Sigmoid colon (tissue), 7 donors: Measurements from ENCODE around the gene TUBB1. TPM values are rescaled to one million over a fixed set of nuclear protein-coding genes. Genes with fewer than 3 reads are reported as not detected.

ENCODE experiments used
- DNase-seq: peaks from one replicate; pipeline ENCODE4 v3.0.0-alpha.2; 2019
- H3K27ac ChIP-seq, 4 donors: fragments of 200-600 bp; sonication (generic); one replicate each; pipeline ENCODE4 v1.5.1; 2016 to 2019; ENCODE audit warnings: mild to moderate bottlenecking in 1 of 4
- H3K27me3 ChIP-seq, 3 donors: fragments of 200-600 bp; sonication (generic); one replicate each; pipeline ENCODE4 v1.5.1; 2019; ENCODE audit warnings: mild to moderate bottlenecking in 1 of 3
- H3K36me3 ChIP-seq, 4 donors: fragments of 200-600 bp; sonication (generic); one replicate each; pipeline ENCODE4 v1.5.1; 2016 to 2019
- H3K4me1 ChIP-seq, 4 donors: fragments of 200-600 bp; sonication (generic); one replicate each; pipeline ENCODE4 v1.5.1; 2017 to 2019
- H3K4me3 ChIP-seq, 4 donors: fragments of 200-600 bp; sonication (generic); one replicate each; pipeline ENCODE4 v1.5.1; 2017 to 2019; ENCODE audit warnings: mild to moderate bottlenecking in 2 of 4, moderate library complexity in 1 of 4
- H3K9me3 ChIP-seq, 4 donors: fragments of 200-600 bp in 3 of 4; sonication (generic) in 3 of 4; one replicate each; pipeline versions ENCODE4 v1.5.1 to v1.6.1; 2013 to 2019
- CTCF ChIP-seq, 4 experiments: fragments of 450-650 bp in 3 of 4; fragments of 200-600 bp in 1 of 4; IDR thresholded peaks; one replicate each; pipeline ENCODE4 v1.5.1; 2016 to 2019; ENCODE audit warnings: antibody characterized with exemption in 4 of 4, mild to moderate bottlenecking in 3 of 4, moderate library complexity in 2 of 4
- EP300 ChIP-seq, 4 donors: sonication (generic); formaldehyde crosslinking; IDR thresholded peaks; one replicate each; pipeline ENCODE4 v1.6.1; 2017; ENCODE audit warnings: antibody characterized with exemption in 4 of 4
- POLR2A ChIP-seq, 2 donors: fragments of 450-650 bp; IDR thresholded peaks; one replicate each; pipeline ENCODE4 v1.6.1; 2016; ENCODE audit warnings: antibody characterized with exemption in 2 of 2, mild to moderate bottlenecking in 2 of 2, moderate library complexity in 2 of 2
- POLR2AphosphoS5 ChIP-seq, 4 donors: sonication (generic); formaldehyde crosslinking; IDR thresholded peaks; one replicate each; pipeline ENCODE4 v1.6.1; 2017; ENCODE audit warnings: antibody characterized with exemption in 4 of 4
- WGBS, 2 donors: extraction: QIAGEN DNeasy Blood & Tissue Kit; methylation state at CpG; one replicate each; pipeline ENCODE4 v1.1.7; 2013; 5-methylcytosine and 5-hydroxymethylcytosine counted together
- intact Hi-C: fragments of 100-400 bp; cut with DNase I; formaldehyde crosslinking; loops from one replicate; pipeline ENCODE4 v1.15.1; 2023
- polyA plus RNA-seq, 3 donors: library from polyadenylated mRNA; stranded (reverse); fragments of 200-250 nt; gene quantifications; one replicate each; pipeline ENCODE4 v1.2.3, GENCODE V29; 2013
- total RNA-seq, 4 donors: library from RNA; depleted of rRNA; stranded (reverse); fragments of >200 nt; gene quantifications; one replicate each; pipeline ENCODE4 v1.1.0, GENCODE V29; 2016
- donor health status: healthy with polysubstance abuse.
- donor health status: Bipolar disorder and iron deficiency.
- donor health status: healthy.

Gene TUBB1
- total and polyA plus RNA-seq, 7 donors, result 0.03 to 0.60 (median 0.15) TPM; not detected in 3

DNA sequence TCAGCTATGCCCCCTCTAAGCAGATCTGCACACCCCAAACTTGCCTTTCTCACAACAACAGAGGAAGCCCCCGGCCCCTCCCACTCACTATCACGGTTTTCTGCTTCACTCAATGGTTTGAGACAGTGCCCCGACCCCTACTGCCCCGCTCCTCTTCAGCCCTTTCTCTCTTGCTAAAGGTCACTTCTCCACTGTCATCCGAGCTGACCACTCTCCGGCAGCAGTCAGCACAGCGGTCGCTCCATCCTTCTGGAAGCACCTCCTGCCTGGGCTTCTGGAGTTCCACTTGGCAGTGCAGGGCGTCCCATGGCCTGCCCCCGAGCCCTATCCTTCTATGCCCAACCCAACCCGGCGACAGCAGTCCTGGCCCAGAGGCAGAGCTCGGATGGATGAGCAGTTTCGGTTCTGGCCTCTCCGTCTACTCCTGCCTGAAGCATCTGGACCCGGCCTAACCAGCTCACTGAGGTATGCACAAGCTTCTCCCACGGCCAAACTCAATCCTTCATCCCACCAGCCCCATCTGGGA is 16.3 kb upstream of the TUBB1 start:
- Histone ChIP-seq H3K4me1 (peaks cover 0 to 47% (median 39%) of the 10 kb centered on the region in 4 donors), H3K9me3 (no peaks in the 10 kb centered on the region), H3K4me3 (no peak overlapping the region), H3K27ac (no peak overlapping the region), H3K27me3 (no peaks in the 10 kb centered on the region), H3K36me3 (peaks cover 10 to 45% (median 22%) of the 10 kb centered on the region in 4 donors)
- TF ChIP-seq POLR2A (IDR thresholded peaks at IDR 0.05) (no peak), POLR2AphosphoS5 (IDR thresholded peaks at IDR 0.05) (no peak), EP300 (IDR thresholded peaks at IDR 0.05) (no peak), CTCF (IDR thresholded peaks at IDR 0.05) (no peak)
- 91% methylated on average over 17 of the region's 17 CpGs for WGBS, 2 donors
- intact Hi-C loops, result no loop called here
- DNase-seq, result no peak

DNA sequence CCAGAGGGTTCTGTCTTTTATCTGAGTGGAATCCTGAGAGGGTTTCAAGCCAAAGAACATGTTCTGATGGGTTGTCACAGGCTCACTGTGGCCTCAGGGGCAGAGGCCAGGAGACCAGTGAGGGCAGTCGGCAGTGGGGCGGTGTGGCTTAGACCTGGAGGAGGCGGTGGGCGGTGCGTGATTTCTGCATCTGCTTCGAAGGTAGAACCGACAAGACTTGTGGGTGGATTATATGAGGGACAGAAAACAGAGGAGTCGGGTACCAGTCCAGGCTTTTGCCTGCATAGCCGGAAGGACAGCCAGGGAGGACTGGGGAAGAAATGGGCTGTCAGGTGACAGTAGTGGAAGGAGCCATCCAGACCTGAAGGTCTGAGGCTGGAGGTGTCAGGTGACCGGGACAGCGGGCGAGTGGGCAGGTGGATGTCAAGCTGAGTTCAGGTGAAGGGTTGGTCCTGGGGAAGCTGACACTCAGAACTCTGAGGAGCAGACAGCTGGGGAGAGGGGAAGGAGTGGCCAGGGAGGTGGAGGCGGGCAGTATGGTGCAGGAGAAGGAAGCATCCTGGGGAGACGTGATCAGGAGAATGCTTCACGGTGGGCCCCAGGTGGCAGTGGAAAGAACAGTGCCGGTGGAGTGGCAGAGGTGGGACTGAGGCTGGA is 15.3 kb upstream of the TUBB1 start:
- Histone ChIP-seq H3K4me3 (peak overlapping the region in 1 of 4 donors; percentile 81), H3K27me3 (no peaks in the 10 kb centered on the region), H3K9me3 (no peaks in the 10 kb centered on the region), H3K36me3 (peaks cover 0 to 35% (median 17%) of the 10 kb centered on the region in 4 donors), H3K27ac (peak overlapping the region; percentile 32 to 89 (median 84)), H3K4me1 (peaks cover 0 to 50% (median 39%) of the 10 kb centered on the region in 4 donors)
- TF ChIP-seq POLR2A (IDR thresholded peaks at IDR 0.05), result no peak
- TF ChIP-seq POLR2AphosphoS5 (IDR thresholded peaks at IDR 0.05), result no peak
- no peak for TF ChIP-seq EP300 (IDR thresholded peaks at IDR 0.05)
- no peak for TF ChIP-seq CTCF (IDR thresholded peaks at IDR 0.05)
- intact Hi-C loops, result no loop called here
- peak; percentile 40 for DNase-seq
- 83 to 88% methylated on average over 16 of the region's 16 CpGs for WGBS, 2 donors

DNA sequence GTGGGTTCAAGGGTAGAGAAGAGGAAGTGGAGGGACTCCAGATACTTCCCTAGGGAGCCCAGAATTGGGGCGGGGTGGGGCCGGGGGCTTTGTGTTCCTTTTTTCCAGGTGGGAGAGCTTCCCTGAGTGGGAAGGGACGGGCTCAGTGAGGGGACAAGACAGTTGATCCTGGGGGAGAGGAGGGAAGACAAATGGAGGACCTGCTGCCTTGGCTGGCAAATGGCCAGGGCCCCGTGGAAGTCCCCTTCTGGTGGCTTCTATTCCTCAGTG is 14.8 kb upstream of the TUBB1 start:
- WGBS, 2 donors, result 39 to 56% methylated on average over 4 of the region's 4 CpGs
- no peak for TF ChIP-seq POLR2AphosphoS5 (IDR thresholded peaks at IDR 0.05)
- TF ChIP-seq POLR2A (IDR thresholded peaks at IDR 0.05), result no peak
- Histone ChIP-seq H3K27ac (peak overlapping the region; percentile 32 to 89 (median 84)), H3K4me1 (peaks cover 0 to 50% (median 39%) of the 10 kb centered on the region in 4 donors), H3K4me3 (peak overlapping the region in 1 of 4 donors; percentile 81), H3K9me3 (no peaks in the 10 kb centered on the region), H3K36me3 (peaks cover 0 to 30% (median 14%) of the 10 kb centered on the region in 4 donors), H3K27me3 (no peaks in the 10 kb centered on the region)
- intact Hi-C loops, result no loop called here
- DNase-seq, result peak; percentile 80

GRCh38 chr20:59004763-59005522 is 14.3 kb upstream of the TUBB1 start:
- TF ChIP-seq POLR2A (IDR thresholded peaks at IDR 0.05) (no peak), POLR2AphosphoS5 (IDR thresholded peaks at IDR 0.05) (no peak), CTCF (IDR thresholded peaks at IDR 0.05) (no peak), EP300 (IDR thresholded peaks at IDR 0.05) (no peak)
- H3K27me3 ChIP-seq, result no peaks in the 10 kb centered on the region
- peak overlapping the region; percentile 83 to 89 (median 84) for H3K27ac ChIP-seq

More at GRCh38 chr20:59004763-59005522, 14.3 kb upstream of the TUBB1 start:
- H3K9me3 ChIP-seq, result no peaks in the 10 kb centered on the region
- peaks cover 0 to 50% (median 39%) of the 10 kb centered on the region in 4 donors for H3K4me1 ChIP-seq
- peak overlapping the region in 3 of 4 donors; percentile 72 to 89 (median 81) for H3K4me3 ChIP-seq
- peak; percentile 78 for DNase-seq
- intact Hi-C loops, result no loop called here
- peaks cover 0 to 26% (median 12%) of the 10 kb centered on the region in 4 donors for H3K36me3 ChIP-seq
- WGBS, 2 donors, result 24 to 29% methylated on average over 17 of the region's 17 CpGs
